Neutrophil (primary cell): Measurements from ENCODE around the gene MARK2.
A peak's percentile ranks its signal among the peaks of the same experiment; 100 is the strongest.

Experiments used
- H3K27ac ChIP-seq: fragments of 200-600 bp; sonication (generic); 2 replicates; pipeline ENCODE4 v1.5.1; 2016; ENCODE audit warnings: mild to moderate bottlenecking, moderate library complexity
- H3K27me3 ChIP-seq: fragments of 200-600 bp; sonication (generic); 2 replicates; pipeline ENCODE4 v1.6.0; 2016; ENCODE audit warnings: mild to moderate bottlenecking
- H3K36me3 ChIP-seq: fragments of 200-600 bp; sonication (generic); 2 replicates; pipeline ENCODE4 v1.5.1; 2017
- H3K4me1 ChIP-seq, 2 experiments: fragments of 200-600 bp in 1 of 2; sonication (generic) in 1 of 2; 1 replicate in 1 of 2; 2 replicates in 1 of 2; pipeline versions ENCODE4 v1.5.1 to v1.6.1; 2013 to 2016; ENCODE audit warnings: low read depth in 1 of 2, low read length in 1 of 2, mild to moderate bottlenecking in 1 of 2, moderate library complexity in 1 of 2; ENCODE audit not compliant: control insufficient read depth in 1 of 2, insufficient read depth in 1 of 2
- H3K4me3 ChIP-seq, 2 experiments: fragments of 200-600 bp in 1 of 2; sonication (generic) in 1 of 2; 1 replicate in 1 of 2; 2 replicates in 1 of 2; pipeline ENCODE4 v1.5.1; 2013 to 2016; ENCODE audit warnings: low read depth in 1 of 2, low read length in 1 of 2, mild to moderate bottlenecking in 1 of 2, moderate library complexity in 1 of 2
- H3K9me3 ChIP-seq: fragments of 200-600 bp; sonication (generic); 2 replicates; pipeline ENCODE4 v1.5.1; 2016
- CTCF ChIP-seq: fragments of 200-600 bp; sonication (generic); IDR thresholded peaks from 2 replicates; pipeline ENCODE4 v1.5.1; 2016; ENCODE audit warnings: antibody characterized with exemption

The MARK2 gene

GRCh38 chr11:63931045-63931444 lies 92.1 kb downstream of the MARK2 start:
- Histone ChIP-seq H3K27ac (no peak overlapping the region), H3K4me1 (no peaks in the 10 kb centered on the region), H3K36me3 (no peaks in the 10 kb centered on the region), H3K4me3 (no peak overlapping the region), H3K27me3 (peaks cover 32% of the 10 kb centered on the region), H3K9me3 (no peaks in the 10 kb centered on the region)
- no peak for TF ChIP-seq CTCF

GRCh38 chr11:63931876-63932275 lies 93.0 kb downstream of the MARK2 start:
- Histone ChIP-seq H3K27ac (no peak overlapping the region), H3K36me3 (no peaks in the 10 kb centered on the region), H3K4me3 (no peak overlapping the region), H3K9me3 (no peaks in the 10 kb centered on the region), H3K27me3 (peaks cover 30% of the 10 kb centered on the region), H3K4me1 (no peaks in the 10 kb centered on the region)
- no peak for TF ChIP-seq CTCF

- H3K4me1 ChIP-seq = peaks cover 9 to 10% of the 10 kb centered on the region in 2 experiments
- TF ChIP-seq CTCF = no peak
Measured at GRCh38 chr11:63933459-63933858, 94.5 kb downstream of the MARK2 start.

GRCh38 chr11:63937713-63938478 lies 99.0 kb downstream of the MARK2 start:
- Histone ChIP-seq H3K4me3 (peak overlapping the region; percentile 82 to 99), H3K36me3 (no peaks in the 10 kb centered on the region), H3K27ac (peak overlapping the region; percentile 63), H3K9me3 (no peaks in the 10 kb centered on the region), H3K4me1 (peaks cover 28 to 30% of the 10 kb centered on the region in 2 experiments), H3K27me3 (no peaks in the 10 kb centered on the region)
- no peak for TF ChIP-seq CTCF

More at GRCh38 chr11:63933459-63933858, 94.5 kb downstream of the MARK2 start:
- Histone ChIP-seq H3K27me3 (peaks cover 15% of the 10 kb centered on the region), H3K27ac (no peak overlapping the region), H3K9me3 (no peaks in the 10 kb centered on the region), H3K36me3 (no peaks in the 10 kb centered on the region), H3K4me3 (no peak overlapping the region)

GRCh38 chr11:63938479-63939396 lies 99.8 kb downstream of the MARK2 start, which contains the start of gene NAA40:
TSS of gene NAA40 (plus strand) at chr11:63939002. CDS start at chr11:63939097, 95 bp downstream.
- peak within 1 kb of the TSS; percentile 82 to 99 for H3K4me3 ChIP-seq
- H3K27me3 ChIP-seq = no peaks in the 10 kb centered on the region
- H3K4me1 ChIP-seq = peaks cover 28 to 30% of the 10 kb centered on the region in 2 experiments
- no peaks in the 10 kb centered on the region for H3K9me3 ChIP-seq
- no peaks in the 10 kb centered on the region for H3K36me3 ChIP-seq
- H3K27ac ChIP-seq = peak within 1 kb of the TSS; percentile 63
- TF ChIP-seq CTCF = peak; percentile 41
